GM19328 (cell line): ENCODE data around the gene DIS3L2.
"Not testable (repeated sequence)": the region's sequence is repeated elsewhere in the genome, so short reads cannot be mapped to it uniquely, and the experiment has no call there.

ENCODE experiments used
- ATAC-seq: cut with Tn5 transposase; IDR thresholded peaks from one replicate; pipeline ENCODE4 v1.9.1; 2021; ENCODE audit warnings: mild to moderate bottlenecking, moderate library complexity; ENCODE audit not compliant: unreplicated experiment

DIS3L2 gene

DNA sequence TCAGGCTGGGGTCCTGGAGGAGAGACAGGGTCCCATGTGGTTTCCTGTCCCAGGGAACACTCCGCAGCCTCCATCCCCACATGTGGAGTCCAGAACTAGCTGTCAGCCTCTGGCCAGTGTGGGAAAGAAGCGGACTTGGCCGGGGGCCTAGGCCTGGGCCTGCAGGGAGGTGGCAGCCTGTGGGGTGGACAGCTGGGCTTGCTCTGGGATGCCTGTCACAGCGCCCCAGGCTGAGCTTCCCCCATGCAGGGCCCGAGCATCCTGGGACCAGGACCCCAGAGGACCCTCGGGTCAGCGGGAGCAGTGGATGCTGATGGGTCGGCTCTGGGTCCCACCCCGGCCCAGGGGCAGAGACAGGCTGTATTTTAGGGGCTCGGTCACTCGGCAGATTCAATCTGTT is 369.5 kb downstream of the DIS3L2 start:
- ATAC-seq: not testable (repeated sequence)

GRCh38 chr2:232331641-232332040 is 370.1 kb downstream of the DIS3L2 start:
- ATAC-seq: not testable (repeated sequence)

DNA sequence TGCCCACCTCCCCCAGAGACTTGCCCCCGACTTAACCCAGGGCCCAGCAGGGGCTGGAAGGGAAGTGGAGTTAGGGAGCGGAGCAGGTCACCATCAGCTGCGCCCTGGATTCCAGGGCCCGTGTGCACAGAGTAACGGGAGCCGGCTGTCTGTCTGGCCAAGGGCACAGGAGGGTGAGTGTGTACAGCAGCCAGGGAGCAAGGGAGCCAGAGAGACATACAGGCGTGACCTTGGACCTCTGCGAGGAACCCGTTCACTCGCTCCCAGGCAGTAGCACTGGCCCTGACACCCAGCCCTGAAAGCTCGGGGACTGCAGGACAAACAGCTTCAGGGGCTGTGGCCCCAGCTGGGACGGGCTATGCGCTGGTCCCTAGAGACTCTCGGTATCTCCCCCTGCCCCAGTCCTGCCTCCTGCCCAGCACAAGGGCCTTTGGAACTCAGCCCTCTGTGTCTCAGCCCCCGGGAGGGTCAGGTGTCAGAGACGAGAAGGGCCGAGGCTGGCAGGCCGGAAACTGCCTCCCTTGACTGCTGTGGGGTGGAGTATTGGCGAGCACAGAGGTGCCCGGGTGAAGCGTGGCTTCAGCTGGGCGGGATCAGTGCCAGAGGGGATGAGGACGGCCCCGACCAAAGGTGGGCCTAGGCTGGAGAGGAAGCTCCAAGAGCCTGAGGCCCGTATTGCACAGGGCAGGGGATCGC is 370.9 kb downstream of the DIS3L2 start:
- not testable (repeated sequence) for ATAC-seq

- ATAC-seq: no peak
Observed at GRCh38 chr2:232332940-232333259, 371.4 kb downstream of the DIS3L2 start.

- no peak for ATAC-seq
Observed at GRCh38 chr2:232333361-232334135, 372.0 kb downstream of the DIS3L2 start.

- not testable (repeated sequence) for ATAC-seq
Observed at GRCh38 chr2:232334136-232334884, 372.8 kb downstream of the DIS3L2 start.

- ATAC-seq: not testable (repeated sequence)
Observed at GRCh38 chr2:232334885-232335205, 373.3 kb downstream of the DIS3L2 start.

- ATAC-seq: not testable (repeated sequence)
Observed at GRCh38 chr2:232335206-232335858, 373.8 kb downstream of the DIS3L2 start.

DNA sequence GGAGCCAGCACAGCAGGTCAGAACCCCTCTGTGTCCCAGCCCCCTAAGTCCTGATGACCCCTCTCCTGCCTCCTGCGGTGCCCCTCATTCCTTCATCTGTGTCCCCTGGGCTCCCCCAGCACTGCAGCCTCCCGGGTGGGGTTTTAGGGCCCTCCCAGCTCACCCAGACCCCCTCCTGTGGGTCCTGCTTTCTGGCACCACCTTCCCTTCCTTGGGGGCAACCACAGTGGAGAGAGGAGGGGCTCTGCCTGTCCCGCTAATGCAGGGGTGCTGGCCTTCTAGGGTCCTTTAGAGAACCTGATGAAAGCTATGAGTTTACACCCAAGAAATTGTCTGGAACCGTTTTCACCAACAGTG is 374.3 kb downstream of the DIS3L2 start:
- no peak for ATAC-seq

DNA sequence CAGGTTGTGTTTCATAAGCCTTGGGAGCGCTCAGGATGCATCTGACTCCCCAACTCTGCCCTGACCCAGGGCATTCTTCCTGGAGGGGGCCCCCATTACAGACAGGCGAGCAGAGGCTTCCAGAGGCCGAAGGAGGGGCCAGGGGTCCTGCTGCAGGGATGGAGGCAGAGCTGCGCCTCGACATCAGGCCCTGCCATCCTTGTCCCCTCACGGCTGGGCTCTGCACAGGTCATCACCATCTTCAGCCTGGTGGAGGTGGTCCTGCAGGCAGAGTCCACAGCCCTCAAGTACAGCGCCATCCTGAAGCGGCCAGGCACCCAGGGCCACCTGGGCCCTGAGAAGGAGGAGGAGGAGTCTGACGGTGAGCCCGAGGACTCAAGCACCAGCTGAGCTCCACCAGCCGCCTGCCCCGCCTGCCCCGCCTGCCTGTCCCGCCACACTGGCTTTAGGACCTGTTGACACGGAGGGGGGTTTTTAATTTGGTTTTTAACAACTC is 374.8 kb downstream of the DIS3L2 start:
- ATAC-seq: no peak

- no peak for ATAC-seq
Observed at GRCh38 chr2:232336981-232337720, 375.6 kb downstream of the DIS3L2 start.

- not testable (repeated sequence) for ATAC-seq
Observed at GRCh38 chr2:232338094-232338758, 376.7 kb downstream of the DIS3L2 start.

- no peak for ATAC-seq
Observed at GRCh38 chr2:232338759-232339106, 377.2 kb downstream of the DIS3L2 start.

DNA sequence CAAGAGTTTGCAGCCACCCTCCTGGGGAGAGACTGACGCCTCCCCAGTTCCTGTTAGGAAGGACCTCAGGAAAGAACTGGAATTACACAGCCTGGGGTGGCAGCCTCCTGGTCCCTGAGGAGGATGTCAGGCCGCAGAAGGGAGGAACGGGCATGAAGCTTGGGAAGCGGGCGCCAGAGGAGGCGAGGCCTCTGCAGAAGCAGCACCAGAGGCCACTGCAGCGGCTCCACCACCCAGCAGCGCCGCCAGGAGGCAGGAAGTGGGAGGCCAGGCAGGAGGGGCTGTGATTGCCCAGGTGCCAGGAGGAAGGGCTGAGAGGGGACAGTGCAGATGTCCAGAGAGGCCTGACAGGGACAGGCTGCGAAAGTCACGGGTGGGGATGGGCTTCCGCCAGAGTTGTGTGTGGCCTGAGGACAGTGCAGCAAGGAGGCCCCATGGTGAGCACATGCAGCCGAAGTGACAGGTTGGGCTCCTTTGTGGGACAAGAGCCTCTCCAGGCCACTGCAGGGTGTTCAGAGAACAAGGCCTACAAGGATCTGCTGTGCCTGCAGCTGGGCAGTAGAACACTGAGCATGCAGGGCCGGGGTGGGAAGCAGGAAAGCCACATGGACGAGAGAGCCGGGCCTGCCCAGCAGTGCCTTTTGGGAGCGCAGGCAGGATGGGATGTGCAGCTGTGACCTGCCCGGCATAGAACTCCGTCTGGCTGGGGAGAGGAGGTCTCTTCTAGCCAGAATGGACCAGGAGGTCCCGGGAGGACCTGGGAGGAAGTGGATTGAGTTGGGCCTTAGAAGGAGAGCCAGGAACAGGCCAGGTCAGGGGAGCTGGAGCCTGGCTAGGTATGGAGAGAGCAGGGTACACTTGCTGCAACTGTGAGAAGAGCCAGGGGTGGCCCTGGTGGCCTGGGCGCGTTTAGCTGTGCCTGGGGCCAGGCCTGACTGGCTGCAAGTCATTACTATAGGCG is 377.9 kb downstream of the DIS3L2 start:
- no peak for ATAC-seq

- ATAC-seq: no peak
Observed at GRCh38 chr2:232340171-232340935, 378.8 kb downstream of the DIS3L2 start.

GRCh38 chr2:232341061-232341738 is 379.7 kb downstream of the DIS3L2 start:
- no peak for ATAC-seq

- no peak for ATAC-seq
Observed at GRCh38 chr2:232341739-232342126, 380.2 kb downstream of the DIS3L2 start.
